ENCODE measurements around the gene DEDD2.

The DEDD2 gene

GRCh38 chr19:42177686-42178019, 39.8 kb downstream of the DEDD2 start:
- TF ChIP-seq CTCF (conservative IDR thresholded peaks at IDR 0.05; ENCODE audit: low read depth), result no peak
- POLR2A ChIA-PET (ENCODE audit: low non-redundant PET), result no interaction called here
- CTCF ChIA-PET, result interaction anchor here (0.7 to 1.1 kb wide), 5 partner anchors 32 to 114 kb away, joined by 3 to 5 read pairs (median 3); no protein-coding TSS in a partner anchor

GRCh38 chr19:42176990-42177685, 40.3 kb downstream of the DEDD2 start:
- DNase-seq (ENCODE audit: low spot score), result peak; percentile 64
- H3K27ac ChIP-seq, result no peak overlapping the region
- CTCF ChIA-PET, result interaction anchor here (0.7 to 1.2 kb wide), 7 partner anchors 8 to 114 kb away, joined by 3 to 5 read pairs (median 3); no protein-coding TSS in a partner anchor
- POLR2A ChIA-PET (ENCODE audit: low non-redundant PET), result no interaction called here
- peak; percentile 66 for TF ChIP-seq CTCF (conservative IDR thresholded peaks at IDR 0.05; ENCODE audit: low read depth)

More at GRCh38 chr19:42177686-42178019, 39.8 kb downstream of the DEDD2 start:
- DNase-seq (ENCODE audit: low spot score), result no peak
- H3K27ac ChIP-seq, result no peak overlapping the region

- no peak for TF ChIP-seq CTCF (conservative IDR thresholded peaks at IDR 0.05; ENCODE audit: low read depth)
- H3K27ac ChIP-seq, result no peak overlapping the region; the same call in 1 of the 2 replicates
- peak; percentile 41 for DNase-seq (ENCODE audit: low spot score)
- CTCF ChIA-PET, result interaction anchor here (0.6 to 1.4 kb wide), 9 partner anchors 9 to 115 kb away, joined by 3 to 5 read pairs (median 3); no protein-coding TSS in a partner anchor
- POLR2A ChIA-PET (ENCODE audit: low non-redundant PET), result interaction anchor here (0.6 kb wide), 1 partner anchor 62 kb away, joined by 3 read pairs; no protein-coding TSS in a partner anchor
Observed at GRCh38 chr19:42176649-42176989, 40.9 kb downstream of the DEDD2 start.

- CTCF ChIA-PET, result interaction anchor here (0.6 to 1.4 kb wide), 8 partner anchors 8 to 260 kb away, joined by 3 to 5 read pairs (median 3); no protein-coding TSS in a partner anchor
- DNase-seq (ENCODE audit: low spot score), result no peak
- POLR2A ChIA-PET (ENCODE audit: low non-redundant PET), result interaction anchor here (0.5 to 0.6 kb wide), 3 partner anchors 57 to 1870 kb away, joined by 3 read pairs; no protein-coding TSS in a partner anchor
- H3K27ac ChIP-seq, result no peak overlapping the region; the same call in 1 of the 2 replicates
- TF ChIP-seq CTCF (conservative IDR thresholded peaks at IDR 0.05; ENCODE audit: low read depth), result no peak
Observed at GRCh38 chr19:42175952-42176648, 41.4 kb downstream of the DEDD2 start.

DNA sequence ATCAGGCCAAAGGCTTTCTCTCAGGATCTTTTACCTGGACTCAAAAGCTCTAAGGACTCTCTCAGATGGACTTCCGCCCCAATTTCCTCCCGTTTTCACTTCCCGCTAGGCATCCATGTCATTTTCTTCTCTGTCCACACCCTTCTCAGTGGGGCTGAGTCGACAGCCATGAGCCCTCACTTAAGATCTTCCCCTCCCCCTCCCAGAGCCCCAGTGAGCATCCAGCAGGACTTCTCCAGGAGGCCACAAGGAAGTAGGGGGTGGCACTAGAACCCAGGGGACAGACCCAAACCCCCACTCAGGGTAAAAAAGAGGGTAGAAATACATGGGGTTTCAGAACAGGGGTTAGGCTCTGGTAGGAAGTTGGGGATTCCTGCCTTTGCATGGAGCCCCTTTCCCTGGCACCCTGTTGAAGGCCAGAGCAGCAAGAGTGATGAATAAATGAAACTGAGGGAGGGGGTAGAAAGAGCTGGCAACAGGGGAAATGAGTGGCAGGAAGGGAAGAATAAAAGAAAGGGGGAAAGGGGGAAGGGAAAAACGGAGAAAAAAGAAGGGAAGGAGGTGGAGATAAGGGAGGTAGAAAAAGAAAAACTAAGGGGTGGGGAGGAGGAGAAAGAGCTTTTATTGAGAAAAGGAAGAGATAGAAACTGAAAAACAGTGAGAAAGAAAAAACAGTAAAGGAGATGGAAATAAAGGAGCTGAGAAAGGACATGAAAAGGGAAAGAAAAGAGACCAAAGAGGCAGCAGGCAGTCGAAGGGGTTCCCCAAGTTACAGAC, 42.3 kb downstream of the DEDD2 start:
- ChIA-PET POLR2A (ENCODE audit: low non-redundant PET) (no interaction called here), CTCF (interaction anchor here (0.7 to 1.4 kb wide), 3 partner anchors 9 to 61 kb away, joined by 3 read pairs; no protein-coding TSS in a partner anchor)
- DNase-seq (ENCODE audit: low spot score), result no peak
- H3K27ac ChIP-seq, result no peak overlapping the region
- TF ChIP-seq CTCF (conservative IDR thresholded peaks at IDR 0.05; ENCODE audit: low read depth), result no peak

- no peak for DNase-seq (ENCODE audit: low spot score)
- H3K27ac ChIP-seq, result no peak overlapping the region
- POLR2A ChIA-PET (ENCODE audit: low non-redundant PET), result no interaction called here
- CTCF ChIA-PET, result interaction anchor here (0.5 kb wide), 1 partner anchor 9 kb away, joined by 3 read pairs; no protein-coding TSS in a partner anchor
- no peak for TF ChIP-seq CTCF (conservative IDR thresholded peaks at IDR 0.05; ENCODE audit: low read depth)
Observed at GRCh38 chr19:42174188-42174587, 43.3 kb downstream of the DEDD2 start.

Data from RWPE1 (cell line).